GM12878 (cell line): ENCODE results near the gene ACVR1B.

Experiments
- CHD1 ChIP-seq: IDR thresholded peaks from 2 replicates; pipeline ENCODE4 v1.6.1; 2012; ENCODE audit warnings: low read depth, low read length, improper control_type of control experiment
- EP300 ChIP-seq, 2 experiments: fragments of 150-350 bp in 1 of 2; IDR thresholded peaks; 2 replicates each; pipeline ENCODE4 v1.6.1; 2011 to 2012; ENCODE audit warnings: low read depth in 2 of 2, low read length in 2 of 2, borderline replicate concordance in 1 of 2, improper control_type of control experiment in 1 of 2, inconsistent platforms in 1 of 2; ENCODE audit not compliant: control insufficient read depth in 1 of 2
- EZH2 ChIP-seq: IDR thresholded peaks from 2 replicates; pipeline ENCODE4 v1.6.1; 2012; ENCODE audit warnings: low read depth, mild to moderate bottlenecking, control low read depth, inconsistent platforms, low read length, borderline replicate concordance; ENCODE audit not compliant: control insufficient read depth
- FOXM1 ChIP-seq: IDR thresholded peaks from 2 replicates; pipeline ENCODE4 v1.6.1; 2012; ENCODE audit warnings: low read depth, mild to moderate bottlenecking, inconsistent platforms, low read length, moderate library complexity
- RAD21 ChIP-seq: IDR thresholded peaks from 2 replicates; pipeline ENCODE4 v1.6.1; 2011; ENCODE audit warnings: mild to moderate bottlenecking, low read depth, low read length, moderate library complexity; ENCODE audit not compliant: insufficient read depth
- SP1 ChIP-seq: IDR thresholded peaks from one replicate; pipeline ENCODE4 v1.6.1; 2011; ENCODE audit warnings: low read depth, low read length
- TF ChIP-seq, protein P1 (sequence below): IDR thresholded peaks from 2 replicates; pipeline ENCODE4 v1.6.1; 2011; ENCODE audit warnings: low read depth, low read length, improper control_type of control experiment, borderline replicate concordance

GRCh38 chr12:51969643-51970042 lies 18.1 kb downstream of the ACVR1B start:
- no peak for TF ChIP-seq EP300 (IDR thresholded peaks at IDR 0.05; ENCODE audit: borderline replicate concordance in 1 of 2, control insufficient read depth in 1 of 2, low read depth in 2 of 2, low read length in 2 of 2)
- TF ChIP-seq, protein P1, sequence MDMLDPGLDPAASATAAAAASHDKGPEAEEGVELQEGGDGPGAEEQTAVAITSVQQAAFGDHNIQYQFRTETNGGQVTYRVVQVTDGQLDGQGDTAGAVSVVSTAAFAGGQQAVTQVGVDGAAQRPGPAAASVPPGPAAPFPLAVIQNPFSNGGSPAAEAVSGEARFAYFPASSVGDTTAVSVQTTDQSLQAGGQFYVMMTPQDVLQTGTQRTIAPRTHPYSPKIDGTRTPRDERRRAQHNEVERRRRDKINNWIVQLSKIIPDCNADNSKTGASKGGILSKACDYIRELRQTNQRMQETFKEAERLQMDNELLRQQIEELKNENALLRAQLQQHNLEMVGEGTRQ: no peak
- TF ChIP-seq CHD1: no peak
- no peak for TF ChIP-seq EZH2
- no peak for TF ChIP-seq SP1
- no peak for TF ChIP-seq FOXM1
- TF ChIP-seq RAD21: no peak
